B cell (primary cell): ENCODE data around the gene CFAP97D2. TPM values are rescaled to one million over a fixed set of nuclear protein-coding genes. Genes with fewer than 3 reads are reported as not detected.

Experiments used
- ATAC-seq: fragments of 200-7000 bp; cut with Tn5 transposase; one replicate; pipeline ENCODE4 v1.10.0; 2021; ENCODE audit warnings: low read depth, mild to moderate bottlenecking, moderate number of reproducible peaks, moderate library complexity
- CTCF ChIA-PET: fragments of 350-600 bp; sonication (Branson Sonifier 250); formaldehyde crosslinking; loops from one replicate; lab custom pipeline; 2021; ENCODE audit warnings: antibody characterized with exemption, inconsistent platforms; lab: Charles Lee
- POLR2A ChIA-PET: fragments of 350-600 bp; sonication (Branson Sonifier 250); formaldehyde crosslinking; loops from one replicate; lab custom pipeline; 2021; ENCODE audit warnings: antibody characterized with exemption; lab: Charles Lee
- DNase-seq: peaks from one replicate; pipeline ENCODE4 v3.0.0; 2013
- H2AFZ ChIP-seq: 2 replicates; pipeline ENCODE4 v1.6.1; 2012; ENCODE audit warnings: mild to moderate bottlenecking, low read depth, low read length; ENCODE audit not compliant: insufficient read depth, poor library complexity, severe bottlenecking
- H3K27ac ChIP-seq, 2 donors: 1 replicate in 1 of 2; 2 replicates in 1 of 2; pipeline ENCODE4 v1.5.1; 2012 to 2013; ENCODE audit warnings: low read length in 2 of 2, mild to moderate bottlenecking in 2 of 2, moderate library complexity in 1 of 2
- H3K27me3 ChIP-seq, 4 experiments: fragments of 200-600 bp in 1 of 4; sonication (generic) in 1 of 4; replicated peaks in 1 of 4; 1 replicate in 2 of 4; 2 replicates in 2 of 4; pipeline versions ENCODE4 v1.6.1 to v1.7.0; 2013 to 2016; ENCODE audit warnings: low read length in 3 of 4, mild to moderate bottlenecking in 2 of 4, mixed read lengths in 1 of 4, moderate library complexity in 1 of 4; ENCODE audit not compliant: insufficient read depth in 4 of 4, control insufficient read depth in 3 of 4; ENCODE audit errors: control extremely low read depth in 1 of 4
- H3K36me3 ChIP-seq, 2 experiments: replicated peaks in 1 of 2; 1 replicate in 1 of 2; 2 replicates in 1 of 2; pipeline versions ENCODE4 v1.6.1 to v1.7.1; 2013; ENCODE audit warnings: low read length in 1 of 2; ENCODE audit not compliant: insufficient read depth in 2 of 2, control insufficient read depth in 1 of 2; ENCODE audit errors: control extremely low read depth in 1 of 2, extremely low read depth in 1 of 2
- H3K4me1 ChIP-seq, 2 donors: fragments of 200-600 bp in 1 of 2; sonication (generic) in 1 of 2; 1 replicate in 1 of 2; 2 replicates in 1 of 2; pipeline versions ENCODE4 v1.5.1 to v1.6.1; 2013 to 2017; ENCODE audit warnings: low read length in 2 of 2; ENCODE audit not compliant: control insufficient read depth in 2 of 2, insufficient read depth in 2 of 2
- H3K4me2 ChIP-seq: replicated peaks from 2 replicates; pipeline ENCODE3; 2012; ENCODE audit warnings: mild to moderate bottlenecking, low read depth, low read length; ENCODE audit not compliant: poor library complexity, severe bottlenecking
- H3K4me3 ChIP-seq, 5 experiments: fragments of 200-600 bp in 1 of 5; sonication (generic) in 1 of 5; 1 replicate in 3 of 5; 2 replicates in 2 of 5; pipeline versions ENCODE4 v1.5.1 to v1.7.0; 2011 to 2016; ENCODE audit warnings: low read length in 4 of 5, mild to moderate bottlenecking in 4 of 5, low read depth in 2 of 5, control low read depth in 1 of 5, moderate library complexity in 1 of 5; ENCODE audit not compliant: insufficient read depth in 1 of 5; ENCODE audit errors: control extremely low read depth in 1 of 5, extremely low read depth in 1 of 5
- H3K79me2 ChIP-seq: fragments of 200-600 bp; sonication (generic); one replicate; pipeline ENCODE4 v1.6.0; 2016; ENCODE audit warnings: low read length; ENCODE audit not compliant: control insufficient read depth, insufficient read depth
- H3K9ac ChIP-seq: fragments of 200-600 bp; sonication (generic); 2 replicates; pipeline ENCODE4 v1.6.1; 2017; ENCODE audit warnings: mild to moderate bottlenecking, low read length, moderate library complexity
- H3K9me3 ChIP-seq, 3 donors: one replicate each; pipeline versions ENCODE4 v1.6.1 to v1.7.1; 2013; ENCODE audit warnings: low read length in 2 of 3; ENCODE audit not compliant: control insufficient read depth in 2 of 3, insufficient read depth in 1 of 3; ENCODE audit errors: control extremely low read depth in 1 of 3
- H4K20me1 ChIP-seq: 2 replicates; pipeline ENCODE4 v1.6.0; 2012; ENCODE audit warnings: mild to moderate bottlenecking, low read length; ENCODE audit not compliant: insufficient read depth, control insufficient read depth, poor library complexity, severe bottlenecking
- H3K27ac Mint-ChIP-seq: one replicate; pipeline ENCODE4 v1.8.0; 2021; ENCODE audit warnings: mixed read lengths
- H3K27me3 Mint-ChIP-seq: one replicate; pipeline ENCODE4 v1.8.0; 2021; ENCODE audit warnings: mixed read lengths
- H3K4me1 Mint-ChIP-seq: one replicate; pipeline ENCODE4 v1.8.0; 2021; ENCODE audit warnings: mixed read lengths
- H3K4me3 Mint-ChIP-seq: one replicate; pipeline ENCODE4 v1.8.0; 2021; ENCODE audit warnings: mixed read lengths
- H3K9me3 Mint-ChIP-seq: one replicate; pipeline ENCODE4 v1.8.0; 2022; ENCODE audit warnings: mixed read lengths; ENCODE audit not compliant: insufficient read depth
- EZH2 ChIP-seq: IDR thresholded peaks from 2 replicates; pipeline ENCODE4 v1.6.1; 2012; ENCODE audit warnings: borderline replicate concordance, low read depth, mild to moderate bottlenecking, moderate library complexity, low read length; ENCODE audit not compliant: insufficient read depth, poor library complexity, severe bottlenecking
- WGBS: methylation state at CpG from one replicate; pipeline ENCODE4 v1.1.5; 2013; ENCODE audit warnings: missing lambda C conversion rate; ENCODE audit not compliant: insufficient coverage; 5-methylcytosine and 5-hydroxymethylcytosine counted together
- intact Hi-C: fragments of 100-400 bp; cut with micrococcal nuclease; formaldehyde crosslinking; loops from one replicate; pipeline ENCODE4 v1.10.0; 2022
- polyA plus RNA-seq: library from polyadenylated mRNA; depleted of rRNA; stranded (reverse); fragments of >200 nt; gene quantifications from 2 replicates; pipeline ENCODE4 v1.2.3, GENCODE V29; 2012
- total RNA-seq, 2 donors: library from RNA; stranded (reverse); fragments of 120-200 nt in 1 of 2; gene quantifications; 1 replicate in 1 of 2; 2 replicates in 1 of 2; pipeline versions ENCODE4 v1.2.3 to v1.2.4, GENCODE V29; 2013 to 2022
- TF ChIP-seq, protein P1 (sequence below): fragments of 200-600 bp; IDR thresholded peaks from one replicate; pipeline ENCODE4 v1.8.0; 2022; ENCODE audit warnings: antibody characterized with exemption, mild to moderate bottlenecking

Gene CFAP97D2
- total and polyA plus RNA-seq, 2 donors (not counting 1 experiment from before 2014, with no cell fraction given), result 0.09 to 0.22 TPM

- H3K4me3 ChIP-seq, result peak overlapping the region in 1 of 5 experiments; percentile 0
- H3K79me2 ChIP-seq, result no peaks in the 10 kb centered on the region
- Mint-ChIP-seq H3K4me1 (peaks cover 12% of the 10 kb centered on the region), H3K27me3 (no peaks in the 10 kb centered on the region), H3K4me3 (no peak overlapping the region), H3K27ac (no peak overlapping the region), H3K9me3 (no peaks in the 10 kb centered on the region)
- H3K36me3 ChIP-seq, result no peaks in the 10 kb centered on the region
- peak overlapping the region; percentile 48 to 84 for H3K27ac ChIP-seq
- no peaks in the 10 kb centered on the region for H3K9me3 ChIP-seq
- H3K4me1 ChIP-seq, result peaks cover 88 to 93% of the 10 kb centered on the region in 2 donors
- 48% methylated on average over 24 of the region's 24 CpGs for WGBS
- ATAC-seq, result peak; percentile 42
- DNase-seq, result peak; percentile 76
- H3K4me2 ChIP-seq, result peak overlapping the region; percentile 73
- no peaks in the 10 kb centered on the region for H4K20me1 ChIP-seq
- no peak overlapping the region for H3K9ac ChIP-seq
- H2AFZ ChIP-seq, result peak overlapping the region; percentile 35
- ChIA-PET POLR2A (no interaction called here), CTCF (interaction anchor here (1.2 to 1.9 kb wide), 5 partner anchors 18 to 84 kb away, joined by 3 to 11 read pairs (median 6); no protein-coding TSS in a partner anchor)
- TF ChIP-seq EZH2, result no peak
- TF ChIP-seq, protein P1, sequence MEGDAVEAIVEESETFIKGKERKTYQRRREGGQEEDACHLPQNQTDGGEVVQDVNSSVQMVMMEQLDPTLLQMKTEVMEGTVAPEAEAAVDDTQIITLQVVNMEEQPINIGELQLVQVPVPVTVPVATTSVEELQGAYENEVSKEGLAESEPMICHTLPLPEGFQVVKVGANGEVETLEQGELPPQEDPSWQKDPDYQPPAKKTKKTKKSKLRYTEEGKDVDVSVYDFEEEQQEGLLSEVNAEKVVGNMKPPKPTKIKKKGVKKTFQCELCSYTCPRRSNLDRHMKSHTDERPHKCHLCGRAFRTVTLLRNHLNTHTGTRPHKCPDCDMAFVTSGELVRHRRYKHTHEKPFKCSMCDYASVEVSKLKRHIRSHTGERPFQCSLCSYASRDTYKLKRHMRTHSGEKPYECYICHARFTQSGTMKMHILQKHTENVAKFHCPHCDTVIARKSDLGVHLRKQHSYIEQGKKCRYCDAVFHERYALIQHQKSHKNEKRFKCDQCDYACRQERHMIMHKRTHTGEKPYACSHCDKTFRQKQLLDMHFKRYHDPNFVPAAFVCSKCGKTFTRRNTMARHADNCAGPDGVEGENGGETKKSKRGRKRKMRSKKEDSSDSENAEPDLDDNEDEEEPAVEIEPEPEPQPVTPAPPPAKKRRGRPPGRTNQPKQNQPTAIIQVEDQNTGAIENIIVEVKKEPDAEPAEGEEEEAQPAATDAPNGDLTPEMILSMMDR, result peak; percentile 68
- intact Hi-C loops, result loop anchor here (1.0 to 2.0 kb wide), 3 partner anchors 17 to 82 kb away; no protein-coding TSS in a partner anchor
- H3K27me3 ChIP-seq, result no peaks in the 10 kb centered on the region
These were observed 35.1 kb upstream of the CFAP97D2 start for GRCh38 chr13:114143806-114144605.
